GM12892 (cell line): ENCODE measurements around the gene RBM19.
"Not testable (repeated sequence)": the region's sequence is repeated elsewhere in the genome, so short reads cannot be mapped to it uniquely, and the experiment has no call there.

Source experiments
- DNase-seq: peaks from one replicate; pipeline ENCODE4 v3.0.0; 2011; ENCODE audit not compliant: insufficient read length
- FAIRE-seq: peaks from 2 replicates; lab custom pipeline; 2011; peaks lifted over from hg19 to GRCh38; lab: Jason Lieb, UNC
- POLR2A ChIP-seq: IDR thresholded peaks from 2 replicates; pipeline ENCODE4 v1.6.1; 2011; ENCODE audit warnings: low read depth, low read length, control low read depth
- POLR2AphosphoS5 ChIP-seq: IDR thresholded peaks from 2 replicates; pipeline ENCODE4 v1.6.1; 2011; ENCODE audit warnings: low read depth, low read length, control low read depth
- TAF1 ChIP-seq: IDR thresholded peaks from 2 replicates; pipeline ENCODE4 v1.6.1; 2011; ENCODE audit warnings: low read depth, mild to moderate bottlenecking, control low read depth, low read length, borderline replicate concordance

RBM19 gene

DNA sequence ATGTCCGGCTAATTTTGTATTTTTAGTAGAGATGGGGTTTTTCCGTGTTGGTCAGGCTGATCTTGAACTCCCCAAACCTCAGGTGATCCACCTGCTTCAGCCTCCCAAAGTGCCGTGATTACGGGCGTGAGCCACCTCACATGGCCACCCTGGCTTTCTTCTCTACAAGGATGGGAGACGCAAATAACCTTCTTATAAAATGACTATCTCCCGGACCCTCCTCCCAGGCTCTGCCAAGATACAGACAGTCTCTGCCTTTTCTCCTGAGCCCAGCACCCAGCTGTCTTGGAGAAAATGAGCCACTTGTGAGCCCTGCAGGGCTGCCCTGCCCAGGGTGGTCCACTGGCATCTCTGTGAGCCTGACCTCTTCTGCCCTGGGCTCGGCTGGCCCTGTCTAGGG, 34.7 kb upstream of the RBM19 start:
- TF ChIP-seq TAF1 = no peak
- no peak for TF ChIP-seq POLR2A
- TF ChIP-seq POLR2AphosphoS5 = no peak
- FAIRE-seq (no peak), DNase-seq (no peak)

DNA sequence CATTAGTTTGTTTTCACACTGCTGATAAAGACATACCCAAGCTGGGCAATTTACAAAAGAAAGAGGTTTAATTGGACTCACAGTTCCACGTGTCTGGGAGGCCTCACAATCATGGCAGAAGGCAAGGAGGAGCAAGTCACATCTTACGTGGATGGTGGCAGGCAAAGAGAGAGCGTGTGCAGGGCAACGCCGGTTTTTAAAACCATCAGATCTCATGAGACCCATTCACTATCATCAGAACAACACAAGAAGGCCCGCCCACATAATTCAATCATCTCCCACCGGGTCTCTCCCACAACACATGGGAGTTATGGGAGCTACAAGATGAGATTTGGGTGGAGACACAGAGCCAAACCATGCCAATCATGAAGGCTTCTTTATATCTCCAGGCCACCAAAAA, 34.1 kb upstream of the RBM19 start:
- DNase-seq, FAIRE-seq: not testable (repeated sequence)

DNA sequence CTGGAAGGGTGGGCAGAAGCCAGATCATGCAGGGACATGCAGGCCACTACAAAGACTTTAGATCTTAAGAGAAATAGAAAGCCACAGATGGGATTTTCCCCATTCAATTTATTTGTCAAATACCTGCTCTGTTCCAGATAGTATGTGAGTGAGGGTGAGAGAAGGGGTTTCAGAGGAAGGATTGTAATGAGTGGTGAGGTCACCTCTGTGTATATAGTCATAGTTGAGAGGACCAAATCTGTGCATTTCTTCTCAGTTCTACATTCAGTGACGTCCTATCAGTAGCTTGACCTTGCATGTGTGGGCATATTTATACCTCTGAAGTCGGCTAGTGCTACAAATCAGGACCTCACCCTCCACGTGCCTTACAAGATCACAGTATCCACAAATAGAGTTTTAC, 31.2 kb upstream of the RBM19 start:
- TF ChIP-seq POLR2AphosphoS5 (no peak), POLR2A (no peak), TAF1 (no peak)
- FAIRE-seq = no peak
- DNase-seq = no peak

DNA sequence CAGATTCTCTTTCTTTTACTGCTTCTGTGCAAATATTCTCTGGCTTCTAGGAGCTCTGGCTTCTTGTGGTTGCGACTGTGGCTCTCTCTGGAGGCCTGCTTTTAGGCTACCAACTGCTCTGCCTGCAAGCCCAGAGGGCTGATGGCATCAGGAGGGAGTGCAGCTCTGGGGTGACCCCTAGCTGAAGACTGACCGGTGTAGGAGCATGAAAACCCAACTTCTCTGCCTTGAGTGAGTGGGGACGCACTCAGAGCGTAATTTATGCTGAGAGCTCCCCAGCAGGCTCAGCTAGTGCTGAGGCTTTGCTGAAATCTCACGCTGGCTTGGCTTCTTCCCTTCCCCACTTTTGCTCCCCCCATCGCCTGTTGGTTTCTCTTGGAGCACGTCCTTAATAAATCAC, 29.9 kb upstream of the RBM19 start:
- TF ChIP-seq POLR2A (no peak), TAF1 (no peak), POLR2AphosphoS5 (no peak)
- FAIRE-seq = no peak
- no peak for DNase-seq

DNA sequence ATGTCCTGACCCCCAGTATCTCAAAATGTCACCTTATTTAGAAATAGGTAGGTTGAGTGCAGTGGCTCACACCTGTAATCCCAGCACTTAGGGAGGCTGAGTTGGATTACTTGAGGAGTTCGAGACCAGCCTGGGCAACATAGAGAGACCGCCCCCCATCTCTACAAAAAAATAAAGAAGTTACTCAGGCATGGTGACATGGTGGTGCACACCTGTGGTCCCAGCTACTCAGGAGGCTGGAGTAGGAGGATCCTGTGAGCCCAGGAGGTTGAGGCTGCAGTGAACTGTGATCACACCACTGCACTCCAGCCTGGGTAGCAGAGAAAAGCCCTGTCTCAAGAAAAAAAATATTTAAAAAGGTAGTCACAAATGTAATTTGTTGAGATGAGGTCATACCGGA, 27.9 kb upstream of the RBM19 start:
- DNase-seq (no peak), FAIRE-seq (no peak)
- TF ChIP-seq TAF1 (no peak), POLR2AphosphoS5 (no peak), POLR2A (no peak)

DNA sequence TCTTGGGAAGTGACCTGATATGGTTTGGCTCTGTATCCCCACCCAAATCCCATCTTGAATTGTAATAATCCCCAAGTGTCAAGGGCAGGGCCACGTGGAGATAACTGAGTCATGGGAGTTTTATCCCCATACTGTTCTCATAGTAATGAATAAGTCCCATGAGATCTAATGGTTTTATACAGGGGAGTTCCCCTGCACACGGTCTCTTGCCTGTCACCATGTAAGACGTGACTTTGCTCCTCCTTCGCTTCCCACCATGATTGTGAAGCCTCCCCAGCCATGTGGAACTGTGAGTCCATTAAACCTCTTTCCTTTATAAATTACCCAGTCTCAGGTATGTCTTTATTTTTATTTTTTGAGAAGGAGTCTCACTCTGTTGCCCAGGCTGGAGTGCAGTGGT, 26.6 kb upstream of the RBM19 start:
- DNase-seq, FAIRE-seq: not testable (repeated sequence)

DNA sequence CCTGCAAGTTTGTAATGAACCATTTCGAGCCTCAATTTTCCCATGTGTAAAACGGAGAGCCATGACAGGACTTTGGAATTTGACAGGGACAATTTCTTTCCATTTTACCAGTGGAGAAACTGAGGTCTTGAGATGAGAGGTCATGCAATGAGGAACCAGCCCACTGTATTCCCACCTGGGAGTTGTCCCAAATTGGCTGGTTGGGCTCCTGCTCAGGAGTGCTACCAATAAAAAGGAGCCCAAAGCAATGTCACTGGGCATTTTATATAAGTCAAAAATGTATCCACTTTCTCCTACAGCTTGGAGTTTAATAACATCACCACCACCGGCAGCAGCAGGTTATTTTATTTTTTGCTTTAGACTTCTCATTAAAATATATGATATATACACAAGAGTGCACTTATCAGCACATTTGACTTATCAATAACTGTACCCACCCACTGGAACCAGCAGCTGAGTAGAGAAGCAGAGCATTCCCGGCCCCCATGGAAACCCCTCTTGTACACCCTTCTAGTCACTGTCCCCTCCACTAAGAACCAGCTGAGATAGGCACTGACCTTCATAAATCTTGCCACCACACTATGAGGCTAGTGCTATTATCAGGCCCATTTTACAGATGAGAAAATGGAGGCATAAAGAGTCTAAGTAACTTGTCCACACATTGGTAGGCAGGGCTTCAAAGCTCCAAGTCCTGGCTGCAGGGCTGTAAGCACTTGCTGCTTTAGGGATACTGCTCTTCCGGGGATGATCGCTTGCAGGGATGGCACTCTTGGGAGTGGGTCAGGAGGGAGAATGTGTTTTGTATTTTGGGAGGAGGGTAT, 25.3 kb upstream of the RBM19 start:
- no peak for DNase-seq
- no peak for FAIRE-seq

DNA sequence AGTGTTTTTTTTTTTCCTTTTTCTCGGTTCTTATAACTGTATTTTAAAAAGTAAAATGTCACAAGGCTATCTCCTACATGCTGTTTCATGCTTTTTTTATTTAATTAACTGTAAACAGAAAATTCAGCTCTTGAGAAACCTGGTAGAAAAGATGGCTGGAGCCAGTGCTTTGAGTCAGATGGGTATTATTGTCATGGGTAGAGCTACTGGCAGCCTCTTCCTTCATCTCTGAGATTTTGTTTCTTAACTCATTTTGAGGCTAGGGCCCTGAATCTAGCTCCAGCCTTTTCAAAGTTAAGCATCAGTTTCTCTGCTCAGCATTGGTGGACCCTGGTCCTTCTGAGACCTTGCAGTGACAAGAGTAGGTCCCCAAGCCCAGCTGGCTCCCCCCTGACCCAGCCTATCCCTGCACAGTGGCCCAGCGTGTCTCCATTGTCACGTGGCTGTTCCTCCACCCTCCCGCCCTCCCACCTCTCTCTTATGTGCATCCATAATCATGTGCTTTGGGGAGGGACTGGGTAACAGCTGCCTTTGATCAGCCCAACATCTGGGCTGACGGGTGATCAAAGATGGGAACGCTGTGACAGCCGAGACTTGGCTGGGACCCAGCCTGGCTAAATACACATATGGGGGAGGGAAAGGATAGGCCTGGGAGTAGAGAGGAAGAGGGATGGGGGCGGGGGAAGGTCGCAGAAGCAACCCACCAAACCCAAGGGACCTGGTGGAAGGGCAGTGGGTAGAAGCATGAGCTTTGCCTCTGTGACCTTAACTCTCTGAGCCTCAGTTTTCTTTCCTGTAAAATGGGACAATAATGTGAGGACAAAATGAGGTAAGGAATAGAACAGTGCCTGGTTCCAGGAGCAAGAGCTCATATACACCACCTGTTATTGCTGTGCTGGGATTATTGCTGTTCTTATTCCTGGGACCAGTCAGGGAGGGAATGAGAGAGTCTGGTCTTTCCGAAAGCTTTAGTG, 24.4 kb upstream of the RBM19 start:
- no peak for FAIRE-seq

More for the DNA sequence above, 25.3 kb upstream of the RBM19 start:
- no peak for TF ChIP-seq POLR2AphosphoS5
- no peak for TF ChIP-seq TAF1
- TF ChIP-seq POLR2A = no peak

DNA sequence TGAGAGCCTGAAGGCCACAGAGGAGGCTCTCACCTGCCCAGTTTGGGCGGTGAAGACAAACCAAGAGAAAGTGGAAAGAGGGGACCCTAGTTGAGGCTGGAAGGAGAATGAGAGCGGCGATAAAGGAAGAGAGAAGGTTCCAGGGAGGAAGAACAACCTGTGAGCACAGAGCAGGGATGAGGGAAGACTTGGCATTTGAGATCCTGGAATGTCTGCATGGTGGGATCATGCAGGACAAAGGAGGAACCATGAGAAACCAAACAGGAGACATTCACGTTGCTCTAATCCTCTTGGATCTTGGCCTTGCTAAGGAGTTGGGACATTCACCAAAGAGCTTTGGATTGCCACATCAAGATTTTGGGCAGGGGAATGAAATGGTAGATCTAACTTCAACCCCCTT, 22.9 kb upstream of the RBM19 start:
- DNase-seq (no peak), FAIRE-seq (no peak)
- TF ChIP-seq POLR2A (no peak), POLR2AphosphoS5 (no peak), TAF1 (no peak)

More for the DNA sequence above, 24.4 kb upstream of the RBM19 start:
- no peak for TF ChIP-seq POLR2A
- TF ChIP-seq POLR2AphosphoS5 = no peak
- TF ChIP-seq TAF1 = no peak
- no peak for DNase-seq

DNA sequence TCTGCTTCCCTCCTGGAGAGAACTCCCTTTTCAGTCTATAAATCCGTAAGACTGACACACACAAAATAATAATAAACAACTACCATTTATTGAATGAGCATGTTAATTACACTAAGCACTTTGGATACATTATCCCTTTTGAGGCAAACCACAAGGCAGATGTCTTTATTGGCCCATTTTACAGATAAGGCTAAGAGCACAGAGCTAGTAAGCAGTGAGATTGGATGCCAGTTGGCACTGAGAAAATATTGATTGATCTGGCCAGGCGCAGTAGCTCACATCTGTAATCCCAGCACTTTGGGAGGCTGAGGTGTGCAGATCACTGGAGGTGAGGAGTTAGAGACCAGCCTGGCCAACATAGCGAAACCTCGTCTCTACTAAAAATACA, 21.9 kb upstream of the RBM19 start:
- FAIRE-seq (no peak), DNase-seq (no peak)
- no peak for TF ChIP-seq TAF1

DNA sequence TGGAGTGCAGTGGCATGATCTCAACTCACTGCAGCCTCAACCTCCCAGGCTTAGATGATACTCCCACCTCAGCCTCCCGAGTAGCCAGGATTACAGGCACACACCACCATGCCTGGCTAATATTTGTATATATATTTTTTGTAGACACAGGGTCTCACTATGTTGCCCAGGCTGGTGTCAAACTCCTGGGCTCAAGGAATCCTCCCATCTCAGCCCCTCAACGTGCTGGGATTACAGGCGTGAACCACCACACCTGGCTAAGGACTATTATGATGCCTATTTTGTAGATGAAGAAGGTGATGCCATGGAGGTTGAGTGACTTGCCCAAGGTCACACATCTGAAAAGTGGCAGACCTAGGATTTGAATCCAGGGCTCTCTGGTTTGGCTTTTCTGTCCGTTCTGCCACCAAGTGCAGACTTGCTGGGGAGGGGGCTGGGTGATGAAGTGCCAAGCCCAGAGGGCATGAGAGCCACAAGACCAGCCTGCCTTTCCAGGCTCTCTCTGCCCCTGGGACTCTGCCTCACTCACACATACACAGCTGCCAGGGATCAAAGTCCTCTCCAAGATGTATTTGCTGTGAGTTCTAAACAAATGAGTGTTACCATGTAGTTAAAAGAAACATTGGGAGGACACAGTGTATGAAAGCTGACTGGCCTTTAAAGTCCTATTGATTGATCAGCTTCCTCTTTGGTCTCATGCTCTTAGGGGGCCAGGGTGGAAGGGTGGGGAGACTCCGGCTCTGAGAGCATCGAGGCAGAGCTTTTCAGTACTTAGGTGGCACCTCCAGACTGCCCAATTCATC, 21.3 kb upstream of the RBM19 start:
- DNase-seq (no peak), FAIRE-seq (no peak)
- TF ChIP-seq TAF1 (no peak), POLR2AphosphoS5 (no peak), POLR2A (no peak)
